Sigmoid colon (tissue), 3 donors: ENCODE results near the gene TNFRSF1B.

ENCODE experiments used
- POLR2A ChIP-seq, 2 donors: fragments of 450-650 bp; IDR thresholded peaks; one replicate each; pipeline ENCODE4 v1.6.1; 2016; ENCODE audit warnings: antibody characterized with exemption in 2 of 2, mild to moderate bottlenecking in 2 of 2, moderate library complexity in 2 of 2
- TF ChIP-seq, protein P1 (sequence below), 4 experiments: fragments of 450-650 bp in 3 of 4; fragments of 200-600 bp in 1 of 4; IDR thresholded peaks; one replicate each; pipeline ENCODE4 v1.5.1; 2016 to 2019; ENCODE audit warnings: antibody characterized with exemption in 4 of 4, mild to moderate bottlenecking in 3 of 4, moderate library complexity in 2 of 4

DNA sequence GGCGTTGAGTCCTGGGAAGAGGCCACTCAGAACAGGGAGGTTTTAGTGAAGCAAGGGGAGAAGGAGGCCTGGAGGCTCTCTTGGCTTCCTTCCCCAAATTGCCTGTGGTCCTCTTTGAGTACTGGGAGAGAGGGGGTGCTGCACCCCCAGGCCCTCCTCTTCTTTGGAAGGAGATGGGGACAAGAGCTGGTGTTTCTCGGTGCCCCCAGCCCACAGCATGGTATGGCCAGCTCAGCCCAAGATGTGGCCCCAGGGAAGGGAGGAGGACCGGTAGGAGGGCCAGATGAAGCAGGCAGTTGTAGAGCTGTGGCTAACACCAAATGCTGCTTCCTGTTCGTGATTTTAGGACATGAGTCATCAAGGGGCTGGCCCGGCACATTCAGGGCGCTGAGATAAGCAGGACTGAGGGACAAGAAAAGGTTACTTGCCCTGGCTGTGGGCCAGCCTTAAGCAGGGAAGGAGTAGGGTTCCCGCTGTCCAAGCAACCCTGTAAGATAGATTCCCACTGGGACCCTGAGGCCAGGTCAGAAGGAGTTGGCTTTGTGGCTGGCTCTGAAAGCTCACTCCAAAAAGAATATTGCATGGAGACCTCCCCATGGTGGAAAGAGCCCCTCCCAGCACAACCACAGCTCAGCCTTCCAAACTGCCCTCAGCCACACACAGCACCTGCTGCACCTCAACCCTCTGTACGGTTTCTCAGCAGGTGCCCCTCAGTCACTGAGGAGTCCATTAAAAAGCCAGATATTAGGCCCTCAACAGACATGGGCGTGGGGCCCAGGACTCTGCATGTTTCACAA is 4.9 kb upstream of the TNFRSF1B start:
- TF ChIP-seq POLR2A (IDR thresholded peaks at IDR 0.05), result no peak
- TF ChIP-seq, protein P1, sequence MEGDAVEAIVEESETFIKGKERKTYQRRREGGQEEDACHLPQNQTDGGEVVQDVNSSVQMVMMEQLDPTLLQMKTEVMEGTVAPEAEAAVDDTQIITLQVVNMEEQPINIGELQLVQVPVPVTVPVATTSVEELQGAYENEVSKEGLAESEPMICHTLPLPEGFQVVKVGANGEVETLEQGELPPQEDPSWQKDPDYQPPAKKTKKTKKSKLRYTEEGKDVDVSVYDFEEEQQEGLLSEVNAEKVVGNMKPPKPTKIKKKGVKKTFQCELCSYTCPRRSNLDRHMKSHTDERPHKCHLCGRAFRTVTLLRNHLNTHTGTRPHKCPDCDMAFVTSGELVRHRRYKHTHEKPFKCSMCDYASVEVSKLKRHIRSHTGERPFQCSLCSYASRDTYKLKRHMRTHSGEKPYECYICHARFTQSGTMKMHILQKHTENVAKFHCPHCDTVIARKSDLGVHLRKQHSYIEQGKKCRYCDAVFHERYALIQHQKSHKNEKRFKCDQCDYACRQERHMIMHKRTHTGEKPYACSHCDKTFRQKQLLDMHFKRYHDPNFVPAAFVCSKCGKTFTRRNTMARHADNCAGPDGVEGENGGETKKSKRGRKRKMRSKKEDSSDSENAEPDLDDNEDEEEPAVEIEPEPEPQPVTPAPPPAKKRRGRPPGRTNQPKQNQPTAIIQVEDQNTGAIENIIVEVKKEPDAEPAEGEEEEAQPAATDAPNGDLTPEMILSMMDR (IDR thresholded peaks at IDR 0.05), result no peak
